GM19035 (cell line): ENCODE data around the gene IFNG-AS1.

Experiments
- ATAC-seq: cut with Tn5 transposase; IDR thresholded peaks from one replicate; pipeline ENCODE4 v1.9.1; 2021; ENCODE audit not compliant: unreplicated experiment

Gene IFNG-AS1

GRCh38 chr12:67993143-67993542 lies 3.9 kb downstream of the IFNG-AS1 start:
- ATAC-seq: no peak

DNA sequence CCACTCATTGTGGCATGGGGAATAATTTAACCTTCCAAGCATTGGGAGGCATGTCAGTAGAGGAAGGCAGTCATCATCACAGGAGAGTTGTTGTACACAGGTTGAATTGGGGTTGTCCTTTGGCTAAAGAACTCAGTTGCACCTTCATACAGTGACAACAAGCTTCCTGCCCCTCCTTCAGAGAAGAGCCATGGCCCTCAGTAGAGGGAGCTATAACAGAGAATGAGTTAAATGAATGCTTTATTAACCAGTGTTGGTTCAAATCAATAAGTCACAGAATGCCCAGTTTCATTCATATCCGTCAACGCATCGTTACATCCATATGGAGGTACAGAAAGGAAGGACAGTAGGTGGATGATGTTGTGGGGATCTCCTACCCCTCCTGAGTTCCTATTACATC lies 4.8 kb downstream of the IFNG-AS1 start:
- no peak for ATAC-seq

DNA sequence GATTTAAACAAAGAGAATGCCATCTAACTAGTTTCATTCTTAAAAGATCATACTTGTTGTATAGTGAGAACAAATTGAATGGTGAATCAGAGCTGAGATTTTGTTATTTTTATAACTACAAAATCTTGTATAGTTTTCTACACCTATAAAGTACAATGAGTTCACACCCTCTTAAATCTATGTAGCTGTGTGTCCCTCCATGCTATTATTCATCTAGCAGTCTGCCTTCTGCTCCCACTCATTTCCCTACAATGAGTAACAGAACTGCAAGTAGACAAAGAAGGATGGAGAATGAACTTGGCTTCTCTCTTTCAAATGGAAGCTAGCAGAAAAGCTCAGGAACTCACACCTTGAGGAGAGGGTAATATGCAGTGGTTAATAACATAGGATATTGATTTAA lies 7.1 kb downstream of the IFNG-AS1 start:
- ATAC-seq: no peak

DNA sequence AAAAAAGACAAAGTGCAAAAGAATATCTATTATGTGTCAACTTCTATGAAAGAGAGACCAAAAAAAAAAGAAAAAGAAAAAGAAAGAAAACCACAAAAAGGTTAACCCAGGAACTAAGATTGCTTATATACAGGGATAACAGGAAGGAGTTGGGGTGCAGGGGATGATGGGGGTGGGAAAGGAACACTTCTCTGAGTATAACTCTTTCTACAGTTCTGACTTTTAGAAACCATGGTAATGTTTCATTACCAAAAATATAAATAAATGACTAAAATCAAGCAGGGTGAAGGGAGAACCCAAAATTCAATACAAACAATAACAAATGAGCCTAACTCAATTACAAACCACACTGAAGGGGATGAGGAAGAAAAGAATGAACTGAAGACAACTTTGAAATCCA lies 9.1 kb downstream of the IFNG-AS1 start:
- no peak for ATAC-seq

- ATAC-seq: no peak
These were observed 10.0 kb downstream of the IFNG-AS1 start for GRCh38 chr12:67999244-67999643.

DNA sequence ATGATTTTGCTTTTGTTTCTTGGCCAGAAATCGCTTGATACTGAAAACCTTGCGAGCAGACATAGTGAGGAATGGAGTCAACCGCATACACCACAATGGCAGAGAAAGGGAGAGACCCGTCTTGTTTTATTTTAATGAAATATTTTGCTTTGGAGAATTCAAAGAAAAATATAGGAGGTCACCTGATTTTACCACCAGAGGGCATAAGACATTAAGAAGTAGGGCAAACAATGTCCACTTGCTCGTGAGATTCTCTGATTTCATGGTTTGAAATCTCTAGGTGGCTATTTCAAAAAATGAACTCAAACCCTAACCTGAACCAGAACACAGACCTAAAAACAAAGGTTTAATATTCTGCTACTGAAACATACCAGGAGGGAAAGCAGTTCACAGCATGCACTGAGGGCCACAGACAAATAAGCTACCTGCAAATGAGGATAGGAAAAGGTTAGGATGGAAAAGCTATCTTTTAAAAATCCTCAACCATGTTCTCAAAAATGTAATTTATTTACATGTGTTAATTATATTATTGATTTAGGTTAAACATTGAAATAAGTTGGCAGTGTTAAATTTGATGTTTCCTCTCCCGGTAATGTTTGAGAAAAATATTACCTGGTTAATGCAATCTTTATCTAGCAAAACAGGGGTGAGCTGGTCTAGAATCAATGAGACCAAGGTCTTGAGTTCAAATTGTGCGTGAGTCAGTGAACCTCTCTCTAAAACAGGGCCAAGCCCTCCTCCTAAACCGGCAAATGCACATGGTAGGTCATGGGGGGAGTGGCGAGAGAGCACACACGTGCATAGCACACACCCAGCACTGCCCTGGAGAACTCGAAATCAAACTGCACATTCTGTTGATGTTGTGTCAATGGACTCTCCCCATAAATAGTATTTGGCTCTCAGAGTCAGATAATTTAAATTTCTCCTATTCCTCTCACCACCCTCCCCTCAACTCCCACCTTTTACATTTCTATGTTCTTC lies 12.5 kb downstream of the IFNG-AS1 start:
- ATAC-seq: no peak

DNA sequence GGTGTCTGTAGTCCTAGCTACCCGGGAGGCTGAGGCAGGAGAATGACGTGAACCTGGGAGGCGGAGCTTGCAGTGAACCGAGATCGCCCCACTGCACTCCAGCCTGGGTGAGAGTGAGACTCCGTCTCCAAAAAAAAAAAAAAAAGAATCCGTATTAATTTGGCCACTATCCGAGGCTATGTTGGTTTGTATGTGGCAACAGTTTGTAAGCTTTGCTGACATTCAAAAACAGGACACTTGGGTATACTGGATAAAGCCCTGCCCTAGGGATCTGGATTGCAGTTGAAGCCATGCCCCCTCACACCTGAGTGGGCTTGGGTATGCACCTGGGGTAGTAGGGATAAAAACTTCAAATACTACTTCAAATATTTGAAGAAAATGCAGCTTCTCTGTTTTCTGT lies 14.5 kb downstream of the IFNG-AS1 start:
- ATAC-seq: no peak

- ATAC-seq: no peak
These were observed 17.8 kb downstream of the IFNG-AS1 start for GRCh38 chr12:68007033-68007432.

DNA sequence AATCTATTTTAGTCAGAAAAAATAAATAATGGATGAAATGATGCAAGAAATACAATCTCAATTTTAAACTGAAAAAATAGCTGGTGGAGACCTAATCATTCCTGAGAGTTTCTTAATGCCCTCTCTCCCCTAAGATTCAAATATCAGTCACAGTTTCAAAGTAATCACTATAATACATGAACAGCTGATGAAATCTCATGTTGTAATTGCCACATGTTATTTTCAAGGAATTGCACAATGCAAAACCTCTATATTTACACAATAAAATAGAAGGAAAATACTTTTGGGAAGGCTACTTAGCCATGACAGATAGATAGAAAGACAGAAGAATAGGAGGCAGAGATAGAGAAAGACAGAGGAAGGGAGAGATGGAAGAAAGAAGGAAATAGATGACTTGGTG lies 18.2 kb downstream of the IFNG-AS1 start:
- no peak for ATAC-seq

DNA sequence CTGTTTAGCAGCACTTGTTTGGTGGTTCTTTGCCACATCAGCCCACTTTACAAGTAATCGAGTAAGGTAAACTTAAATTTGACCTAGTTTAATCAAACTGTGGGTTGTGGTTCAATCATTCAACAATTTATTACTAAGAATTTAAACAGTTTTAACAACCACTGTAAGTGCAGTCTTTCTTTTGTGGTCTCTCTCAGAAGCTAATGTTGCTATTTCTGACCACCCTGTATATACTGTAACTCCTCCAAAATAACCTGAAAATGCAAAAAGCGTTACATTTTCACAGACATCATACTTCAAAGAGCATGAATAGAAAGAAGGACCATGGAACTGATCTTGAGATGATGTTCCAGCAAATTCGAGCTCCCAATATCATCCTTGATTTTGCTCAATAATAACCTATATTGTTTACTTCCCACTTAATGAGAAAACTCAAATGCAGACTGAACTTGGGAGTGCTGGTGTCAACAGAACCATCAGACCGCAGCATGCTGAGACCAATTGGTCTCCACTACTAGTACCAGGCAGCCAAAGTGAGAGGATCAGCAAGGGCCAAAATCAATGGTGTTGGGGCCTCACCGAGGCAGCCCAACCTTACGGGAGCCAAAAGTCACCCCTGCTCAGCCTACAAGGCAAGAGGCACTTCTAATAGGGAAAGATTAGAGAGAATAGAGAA lies 22.1 kb downstream of the IFNG-AS1 start:
- ATAC-seq: no peak

GRCh38 chr12:68011882-68012207 lies 22.6 kb downstream of the IFNG-AS1 start:
- no peak for ATAC-seq

GRCh38 chr12:68012712-68013111 lies 23.5 kb downstream of the IFNG-AS1 start:
- ATAC-seq: peak; percentile 71

DNA sequence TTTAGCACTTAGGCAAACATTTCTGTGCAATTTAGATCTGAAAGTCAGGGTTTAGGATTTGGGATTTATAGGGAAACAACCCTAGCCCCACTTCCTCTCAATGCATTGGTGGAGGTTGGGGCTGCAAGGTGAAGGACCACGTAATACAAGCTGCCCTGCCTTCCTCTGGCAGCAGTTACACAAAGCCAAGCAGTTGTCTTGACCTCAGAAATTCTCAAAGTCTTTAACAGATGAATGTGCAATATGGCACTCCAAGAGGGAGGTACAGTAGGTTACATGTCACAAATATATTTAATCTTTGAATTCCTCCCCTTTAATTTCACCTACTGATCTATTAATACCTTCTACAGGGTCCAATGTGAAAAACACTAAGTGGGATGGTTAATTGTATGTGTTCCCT lies 23.9 kb downstream of the IFNG-AS1 start:
- ATAC-seq: no peak

GRCh38 chr12:68016136-68016535 lies 26.9 kb downstream of the IFNG-AS1 start:
- no peak for ATAC-seq

GRCh38 chr12:68018315-68018714 lies 29.1 kb downstream of the IFNG-AS1 start:
- ATAC-seq: no peak

DNA sequence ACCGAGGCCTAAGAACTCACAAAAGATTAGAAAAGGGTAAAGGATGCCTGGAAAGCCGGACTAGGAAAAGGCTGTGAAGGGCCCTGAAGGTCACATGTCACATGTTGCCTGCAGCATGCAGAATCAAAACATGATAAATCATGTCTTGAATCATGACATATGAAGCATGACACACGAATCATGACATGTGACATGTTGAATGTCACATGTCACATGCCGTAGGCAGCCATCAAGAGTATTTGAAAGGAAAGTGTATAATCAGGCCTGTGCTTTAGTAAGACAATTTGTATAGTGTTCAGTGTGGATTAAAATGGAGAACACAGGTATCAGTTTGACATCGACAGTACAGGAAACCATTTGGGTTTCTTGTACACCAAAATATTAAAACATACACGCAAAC lies 30.8 kb downstream of the IFNG-AS1 start:
- ATAC-seq: no peak

- no peak for ATAC-seq
These were observed 31.5 kb downstream of the IFNG-AS1 start for GRCh38 chr12:68020699-68021098.

DNA sequence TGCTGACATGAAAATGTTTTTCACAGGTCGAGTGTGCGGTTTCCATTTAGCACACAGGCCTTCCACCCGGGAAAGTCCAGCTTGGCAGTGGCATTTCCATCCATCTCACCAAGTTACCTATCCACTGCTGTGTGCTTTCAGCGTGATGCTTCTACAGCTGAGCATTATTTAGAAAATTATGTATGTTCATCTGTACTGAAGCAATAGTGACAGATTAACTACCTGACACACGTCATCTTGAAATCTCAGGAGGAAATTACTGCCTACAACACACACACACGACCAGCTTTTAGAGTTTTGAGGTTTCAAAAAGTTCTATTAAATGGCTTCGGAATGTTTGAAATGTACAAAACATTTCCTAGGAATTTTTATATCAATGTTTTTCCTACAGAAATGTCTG lies 39.4 kb downstream of the IFNG-AS1 start:
- no peak for ATAC-seq

GRCh38 chr12:68030248-68030647 lies 41.0 kb downstream of the IFNG-AS1 start:
- no peak for ATAC-seq

- ATAC-seq: no peak
These were observed 41.9 kb downstream of the IFNG-AS1 start for GRCh38 chr12:68031174-68031573.

DNA sequence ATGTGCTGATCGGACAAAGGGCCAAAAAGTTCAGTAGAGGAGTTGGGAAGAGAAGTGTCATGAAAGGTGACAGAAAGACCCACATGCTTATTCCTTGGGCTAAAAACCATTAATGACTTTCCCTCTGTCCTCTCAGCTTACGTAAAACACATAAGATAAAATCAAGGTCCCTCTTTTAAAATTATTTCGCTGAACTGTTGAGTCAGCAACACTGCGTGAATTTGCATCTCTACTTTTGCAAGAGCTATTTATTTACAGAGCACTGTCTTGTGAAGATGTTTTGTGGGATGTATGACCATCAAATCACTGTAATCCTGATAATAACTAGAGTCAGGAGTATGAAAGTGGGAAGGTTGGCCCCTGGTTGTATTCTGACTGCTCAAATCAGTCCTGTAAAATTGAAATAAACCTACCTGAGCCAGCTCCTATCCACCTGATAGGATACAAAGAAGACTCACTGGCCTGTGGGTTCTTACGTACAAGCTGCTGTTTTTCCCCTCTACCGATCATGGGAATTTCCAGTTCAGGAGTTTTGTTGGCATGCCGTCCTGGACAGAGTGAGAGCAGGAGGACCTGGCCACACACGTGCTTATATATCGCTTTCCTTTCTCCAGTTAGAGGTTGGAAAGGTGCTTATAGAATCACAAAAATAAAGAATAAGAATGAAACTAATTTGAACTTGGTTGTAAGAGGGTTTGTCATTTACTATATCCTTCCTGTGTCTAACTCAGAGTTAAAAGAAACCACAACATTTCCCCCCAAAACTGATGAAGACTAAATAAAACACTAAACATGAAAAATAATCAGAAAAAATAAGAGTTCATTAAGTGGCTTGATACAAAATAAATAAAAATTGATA lies 42.9 kb downstream of the IFNG-AS1 start:
- ATAC-seq: no peak
